ENCODE data around the gene DNPH1. TPM values are rescaled to one million over a fixed set of nuclear protein-coding genes. Genes with fewer than 3 reads are reported as not detected.

Gene DNPH1
- total and polyA plus RNA-seq, 9 of the 15 experiments (the other 6 are each of a cell fraction or from before 2014, with no cell fraction given), result 7.3 to 300 (median 68.7) TPM

DNA sequence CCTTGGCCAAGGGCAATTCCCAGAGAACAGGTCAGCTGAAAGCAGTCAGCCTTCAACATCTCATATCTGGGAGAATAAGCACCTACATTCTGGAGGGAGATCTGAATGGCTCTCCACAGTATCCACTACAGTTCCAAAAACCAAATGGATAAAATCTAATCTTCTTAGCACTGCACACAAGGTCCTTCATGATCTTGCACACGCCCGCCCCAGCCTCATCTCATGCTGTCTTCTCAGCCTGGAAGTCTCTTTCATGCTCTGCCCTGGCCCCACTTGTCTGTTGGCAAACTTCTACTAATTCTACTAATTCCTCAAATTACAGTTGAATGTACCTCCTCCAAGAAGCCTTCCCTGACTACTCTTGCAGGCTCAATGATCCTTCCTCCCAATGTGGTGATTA, 12.2 kb upstream of the DNPH1 start:
- intact Hi-C loops (cut with micrococcal nuclease) (no loop called here), in situ Hi-C loops (cut with MboI) (no loop called here)
- TF ChIP-seq RBM14 (IDR thresholded peaks at IDR 0.05; ENCODE audit: borderline replicate concordance, insufficient read depth, low read depth, low read length) (no peak), RBM25 (IDR thresholded peaks at IDR 0.05; ENCODE audit: low read depth, low read length, severe bottlenecking) (peak; percentile 5), ZFP36 (IDR thresholded peaks at IDR 0.05; ENCODE audit: low read depth, low read length, partially characterized antibody) (peak; percentile 66)
- no peak overlapping the region for H2AFZ ChIP-seq (ENCODE audit: low read depth, low read length)
- H4K20me1 ChIP-seq (replicated peaks; ENCODE audit: control insufficient read depth, insufficient read depth, low read length), result 0 out of 2 replicates have a peak, but pooled peaks cover 6% of the 10 kb centered on the region
- no peak overlapping the region for H3K4me2 ChIP-seq (ENCODE audit: insufficient read depth, low read length)
- no peaks in the 10 kb centered on the region for H3K36me3 ChIP-seq (ENCODE audit: control insufficient read depth, insufficient read depth, low read length)
- ATAC-seq (no peak), FAIRE-seq (no peak), DNase-seq (ENCODE audit: extremely low read depth in 1 of 4, low spot score in 3 of 4) (no peak)
- ChIA-PET CTCF (ENCODE audit: low intra/inter-chr PET ratio) (no interaction called here), POLR2A (interaction anchor here (0.6 to 1.7 kb wide), 2 partner anchors 12 to 234 kb away, joined by 3 to 4 read pairs; partner anchors contain the start of gene DNPH1)
- WGBS (ENCODE audit: insufficient coverage, low coverage, missing lambda C conversion rate), result 3% methylated on average over 2 of the region's 2 CpGs
- H3K9me1 ChIP-seq (ENCODE audit: control insufficient read depth, insufficient read depth, low read length), result no peaks in the 10 kb centered on the region
- H3K27me3 ChIP-seq (ENCODE audit: control insufficient read depth in 2 of 2, insufficient read depth in 2 of 2, low read length in 2 of 2), result peaks cover 45 to 68% of the 10 kb centered on the region in 2 experiments
- no peak overlapping the region for H3K4me3 ChIP-seq
- BruUV-seq (replicated peaks), result no TSS peak
- H3K79me2 ChIP-seq (ENCODE audit: control insufficient read depth, insufficient read depth, low read length), result no peaks in the 10 kb centered on the region
- H3K9me3 ChIP-seq (replicated peaks; ENCODE audit: control insufficient read depth, insufficient read depth, low read depth, low read length), result peaks cover 3% of the 10 kb centered on the region; the same call in 1 of the 2 replicates
- peaks cover 0 to 10% of the 10 kb centered on the region in 2 experiments; a peak in 2 of 5 replicates for H3K4me1 ChIP-seq (replicated peaks in 1 of 2; ENCODE audit: control insufficient read depth in 2 of 2, insufficient read depth in 2 of 2, low read length in 2 of 2)
- H3K9ac ChIP-seq (ENCODE audit: insufficient read depth in 1 of 2, low read depth in 2 of 2, low read length in 2 of 2), result no peak overlapping the region
- H3K27ac ChIP-seq (ENCODE audit: extremely low read depth, low read depth, low read length), result no peak overlapping the region

DNA sequence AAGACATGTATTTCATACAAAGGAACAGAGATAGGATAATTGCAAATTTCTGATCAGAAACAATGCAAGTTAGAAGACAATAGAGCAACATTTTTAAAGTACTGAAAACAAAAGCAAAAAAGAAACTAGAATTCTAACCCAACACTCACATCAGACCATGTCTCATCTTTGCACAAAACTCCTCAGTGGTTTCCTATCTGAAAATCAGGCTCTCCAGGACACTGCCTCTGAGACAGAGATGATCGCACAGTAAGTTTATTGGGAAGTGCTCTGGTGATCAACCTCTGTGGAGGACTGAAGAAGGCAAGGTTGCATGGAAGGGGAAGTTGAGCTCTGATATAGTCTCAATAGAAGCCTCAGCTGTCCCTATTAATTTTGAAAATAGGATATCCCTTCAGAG, 11.7 kb upstream of the DNPH1 start:
- ChIA-PET POLR2A (interaction anchor here (0.6 to 1.7 kb wide), 3 partner anchors 11 to 235 kb away, joined by 3 to 4 read pairs (median 4); partner anchors contain the start of genes DNPH1 and ZNF318), CTCF (ENCODE audit: low intra/inter-chr PET ratio) (no interaction called here)
- WGBS (ENCODE audit: insufficient coverage, low coverage, missing lambda C conversion rate), result 0% methylated on average over 1 of the region's 1 CpG
- Histone ChIP-seq H3K27ac (ENCODE audit: extremely low read depth, low read depth, low read length) (no peak overlapping the region), H3K4me1 (replicated peaks in 1 of 2; ENCODE audit: control insufficient read depth in 2 of 2, insufficient read depth in 2 of 2, low read length in 2 of 2) (peaks cover 0 to 7% of the 10 kb centered on the region in 2 experiments; a peak in 2 of 5 replicates), H3K4me3 (no peak overlapping the region), H3K36me3 (ENCODE audit: control insufficient read depth, insufficient read depth, low read length) (no peaks in the 10 kb centered on the region), H3K4me2 (ENCODE audit: insufficient read depth, low read length) (no peak overlapping the region), H3K79me2 (ENCODE audit: control insufficient read depth, insufficient read depth, low read length) (no peaks in the 10 kb centered on the region), H4K20me1 (replicated peaks; ENCODE audit: control insufficient read depth, insufficient read depth, low read length) (0 out of 2 replicates have a peak, but pooled peaks cover 6% of the 10 kb centered on the region), H3K27me3 (ENCODE audit: control insufficient read depth in 2 of 2, insufficient read depth in 2 of 2, low read length in 2 of 2) (peaks cover 45 to 63% of the 10 kb centered on the region in 2 experiments), H3K9ac (ENCODE audit: insufficient read depth in 1 of 2, low read depth in 2 of 2, low read length in 2 of 2) (no peak overlapping the region), H2AFZ (ENCODE audit: low read depth, low read length) (no peak overlapping the region), H3K9me1 (ENCODE audit: control insufficient read depth, insufficient read depth, low read length) (no peaks in the 10 kb centered on the region), H3K9me3 (replicated peaks; ENCODE audit: control insufficient read depth, insufficient read depth, low read depth, low read length) (peaks cover 3% of the 10 kb centered on the region; the same call in 1 of the 2 replicates)
- ATAC-seq (no peak), FAIRE-seq (no peak), DNase-seq (ENCODE audit: extremely low read depth in 1 of 4, low spot score in 3 of 4) (no peak)
- TF ChIP-seq, protein P1, sequence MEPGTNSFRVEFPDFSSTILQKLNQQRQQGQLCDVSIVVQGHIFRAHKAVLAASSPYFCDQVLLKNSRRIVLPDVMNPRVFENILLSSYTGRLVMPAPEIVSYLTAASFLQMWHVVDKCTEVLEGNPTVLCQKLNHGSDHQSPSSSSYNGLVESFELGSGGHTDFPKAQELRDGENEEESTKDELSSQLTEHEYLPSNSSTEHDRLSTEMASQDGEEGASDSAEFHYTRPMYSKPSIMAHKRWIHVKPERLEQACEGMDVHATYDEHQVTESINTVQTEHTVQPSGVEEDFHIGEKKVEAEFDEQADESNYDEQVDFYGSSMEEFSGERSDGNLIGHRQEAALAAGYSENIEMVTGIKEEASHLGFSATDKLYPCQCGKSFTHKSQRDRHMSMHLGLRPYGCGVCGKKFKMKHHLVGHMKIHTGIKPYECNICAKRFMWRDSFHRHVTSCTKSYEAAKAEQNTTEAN (CRISPR knock-in tag; IDR thresholded peaks at IDR 0.05), result no peak
- TF ChIP-seq FOXK2 (conservative IDR thresholded peaks at IDR 0.05 in 1 of 2, IDR thresholded peaks at IDR 0.05 in 1 of 2; ENCODE audit: low read depth in 2 of 2) (no peak), STAG1 (CRISPR knock-in tag; IDR thresholded peaks at IDR 0.05; ENCODE audit: borderline replicate concordance) (no peak), CBX1 (IDR thresholded peaks at IDR 0.05; ENCODE audit: low read depth) (no peak), BRCA1 (IDR thresholded peaks at IDR 0.05) (no peak), BRCA1 (CRISPR knock-in tag; IDR thresholded peaks at IDR 0.05) (no peak), GATAD2A (IDR thresholded peaks at IDR 0.05) (no peak), MEF2A (IDR thresholded peaks at IDR 0.05; ENCODE audit: control insufficient read depth, low read depth, low read length) (no peak), CHCHD3 (CRISPR knock-in tag; IDR thresholded peaks at IDR 0.05) (no peak), ZNF668 (CRISPR knock-in tag; IDR thresholded peaks at IDR 0.05) (no peak)
- TF ChIP-seq, protein P2, sequence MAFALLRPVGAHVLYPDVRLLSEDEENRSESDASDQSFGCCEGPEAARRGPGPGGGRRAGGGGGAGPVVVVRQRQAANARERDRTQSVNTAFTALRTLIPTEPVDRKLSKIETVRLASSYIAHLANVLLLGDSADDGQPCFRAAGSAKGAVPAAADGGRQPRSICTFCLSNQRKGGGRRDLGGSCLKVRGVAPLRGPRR (CRISPR knock-in tag; IDR thresholded peaks at IDR 0.05), result no peak
- in situ Hi-C loops (cut with MboI), result no loop called here
- no TSS peak for BruUV-seq (replicated peaks)
- intact Hi-C loops (cut with micrococcal nuclease), result no loop called here
